Germinal center (tissue), 1 donor: ENCODE measurements around the gene STK35.

Source experiments
- DNase-seq: peaks from one replicate; pipeline ENCODE4 v3.0.0; 2012; ENCODE audit warnings: mixed read lengths, low spot score

Gene STK35

GRCh38 chr20:2135013-2135412 lies 33.4 kb downstream of the STK35 start:
- no peak for DNase-seq

- no peak for DNase-seq
Measured at GRCh38 chr20:2136275-2136674, 34.6 kb downstream of the STK35 start.

DNA sequence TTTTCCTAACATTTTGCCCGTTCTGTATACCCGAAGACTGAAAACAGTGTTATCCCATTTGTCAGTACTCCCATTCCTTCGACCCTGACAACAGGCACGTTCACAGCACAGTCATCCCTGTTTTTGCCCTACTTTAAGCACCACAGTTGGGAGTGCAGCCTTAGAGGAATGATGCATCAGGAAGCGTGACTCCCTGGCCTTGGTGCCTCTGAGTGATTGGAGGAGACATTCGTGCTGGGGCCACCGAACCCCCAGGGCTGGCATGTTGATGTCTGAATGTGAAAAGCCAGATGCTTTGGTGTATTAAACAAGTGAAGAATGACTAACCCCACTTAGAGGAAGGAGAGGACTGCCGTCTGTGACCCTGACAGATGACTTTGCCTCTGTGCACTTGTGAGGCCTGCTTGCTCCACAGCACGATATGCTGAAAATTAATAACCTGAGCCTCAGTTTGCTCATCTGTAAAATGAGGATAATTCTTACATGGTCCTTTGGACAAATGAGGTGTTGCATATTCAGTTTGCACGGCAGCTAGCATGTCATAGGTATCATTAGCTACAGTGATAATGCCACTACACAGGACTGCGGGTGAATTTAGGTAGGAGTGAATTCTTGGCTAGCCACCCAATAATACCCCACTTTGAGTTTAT lies 36.0 kb downstream of the STK35 start:
- no peak for DNase-seq

- no peak for DNase-seq
Measured at GRCh38 chr20:2138396-2138795, 36.8 kb downstream of the STK35 start.

DNA sequence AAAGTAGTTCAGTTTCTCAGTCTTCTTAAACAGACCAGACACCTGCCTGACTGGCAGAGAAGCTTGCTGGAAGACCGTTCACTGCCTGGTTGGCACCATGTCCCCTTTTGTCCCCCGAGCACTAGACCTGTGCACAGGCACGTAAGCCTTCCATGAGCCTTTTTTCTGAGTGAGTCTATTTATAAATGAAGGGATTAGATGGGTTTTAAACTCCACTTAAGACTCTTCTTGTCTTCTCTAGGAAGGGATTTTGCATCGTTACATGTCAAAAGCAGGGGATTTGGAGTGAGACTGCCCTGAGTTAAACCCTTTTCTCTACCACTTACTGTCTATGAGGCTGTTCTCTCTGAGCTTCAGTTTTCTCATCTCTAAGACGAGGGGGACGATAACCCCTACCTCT lies 37.6 kb downstream of the STK35 start:
- DNase-seq, result no peak

- DNase-seq, result no peak
Measured at GRCh38 chr20:2139736-2140135, 38.1 kb downstream of the STK35 start.

GRCh38 chr20:2140561-2140960 lies 38.9 kb downstream of the STK35 start:
- DNase-seq, result no peak

- no peak for DNase-seq
Measured at GRCh38 chr20:2141600-2142575, 40.3 kb downstream of the STK35 start.

DNA sequence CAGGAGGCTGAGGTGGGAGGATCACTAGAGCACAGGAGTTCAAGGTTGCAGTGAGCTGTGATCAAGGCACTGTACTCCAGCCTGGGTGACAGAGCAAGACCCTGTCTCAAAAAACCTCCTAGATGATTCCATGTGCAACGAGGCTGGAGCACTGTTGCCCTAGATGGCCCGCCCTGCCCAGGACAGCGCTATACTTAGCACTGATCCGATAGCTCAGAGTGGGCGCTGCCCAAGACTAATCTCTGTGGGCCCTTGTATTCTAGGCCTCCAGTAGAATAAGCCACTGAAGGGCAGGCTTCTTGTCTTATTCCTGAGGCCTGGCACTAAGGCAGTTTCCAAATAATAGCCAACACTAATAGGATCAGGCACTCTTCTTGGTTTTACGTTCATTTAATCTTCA lies 41.0 kb downstream of the STK35 start:
- no peak for DNase-seq

DNA sequence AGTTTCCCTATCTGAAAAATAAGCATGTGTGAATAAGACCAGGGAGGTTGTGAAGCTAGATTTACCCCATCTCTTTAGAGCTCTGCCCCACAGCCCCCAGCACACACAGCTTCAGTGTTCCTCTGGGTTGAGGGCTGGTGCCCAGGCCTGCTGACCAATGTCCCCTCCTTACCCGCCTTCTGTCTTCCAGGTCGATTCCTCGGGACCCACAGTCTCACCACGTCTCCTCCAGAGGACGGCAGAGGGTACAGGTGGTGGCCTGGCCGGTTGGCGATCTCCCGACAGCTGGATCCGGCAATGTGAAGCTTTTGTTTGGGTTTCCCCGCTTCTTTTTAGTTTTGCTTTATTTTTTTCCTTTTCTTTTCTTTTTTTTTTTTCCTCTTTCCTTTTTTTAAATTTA lies 42.0 kb downstream of the STK35 start:
- DNase-seq, result no peak

DNA sequence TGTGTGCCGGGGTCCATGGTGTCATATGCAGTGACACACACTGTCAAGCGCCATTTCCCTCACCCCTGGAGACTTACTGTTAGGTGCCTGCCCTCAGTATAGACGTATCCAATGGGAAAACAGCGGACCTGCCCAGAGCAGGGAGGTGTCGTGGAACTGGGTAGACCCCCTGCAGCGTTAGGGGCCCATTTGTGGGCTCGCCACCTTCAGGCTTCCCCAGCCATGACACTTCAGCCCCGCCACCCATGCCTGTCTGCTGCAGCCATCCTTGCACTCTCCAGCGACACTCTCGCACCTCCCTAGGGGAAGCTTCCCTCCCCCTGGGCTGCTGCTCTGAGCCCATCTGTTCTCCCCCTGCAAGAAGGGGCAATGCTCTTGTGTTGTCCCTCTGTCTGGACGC lies 43.2 kb downstream of the STK35 start:
- no peak for DNase-seq

GRCh38 chr20:2145376-2145775 lies 43.7 kb downstream of the STK35 start:
- DNase-seq, result no peak

GRCh38 chr20:2146080-2146867 lies 44.6 kb downstream of the STK35 start:
- no peak for DNase-seq

GRCh38 chr20:2149507-2149906 lies 47.9 kb downstream of the STK35 start:
- no peak for DNase-seq

- no peak for DNase-seq
Measured at GRCh38 chr20:2150660-2151059, 49.0 kb downstream of the STK35 start.

- DNase-seq, result no peak
Measured at GRCh38 chr20:2151858-2152281, 50.2 kb downstream of the STK35 start.

DNA sequence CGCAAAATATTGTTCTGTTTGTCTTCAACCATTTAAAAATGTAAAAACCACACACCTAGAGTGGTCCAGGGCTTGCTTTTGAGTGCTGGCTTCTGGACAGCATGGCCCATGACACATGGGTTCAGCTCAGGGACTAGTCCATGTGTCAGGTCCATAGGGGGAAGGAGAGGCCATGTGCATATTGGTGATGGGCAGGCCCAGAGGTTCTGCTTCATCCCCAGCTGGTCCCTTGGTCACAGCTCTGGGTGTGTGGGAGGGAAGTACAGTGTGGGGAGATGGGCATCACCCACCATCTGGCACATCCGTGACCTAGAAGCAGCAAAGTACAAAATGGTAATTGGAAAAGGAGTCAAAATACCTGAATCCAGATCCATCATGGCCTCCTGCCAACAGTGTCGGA lies 50.7 kb downstream of the STK35 start:
- DNase-seq, result no peak

GRCh38 chr20:2153326-2153725 lies 51.7 kb downstream of the STK35 start:
- no peak for DNase-seq

DNA sequence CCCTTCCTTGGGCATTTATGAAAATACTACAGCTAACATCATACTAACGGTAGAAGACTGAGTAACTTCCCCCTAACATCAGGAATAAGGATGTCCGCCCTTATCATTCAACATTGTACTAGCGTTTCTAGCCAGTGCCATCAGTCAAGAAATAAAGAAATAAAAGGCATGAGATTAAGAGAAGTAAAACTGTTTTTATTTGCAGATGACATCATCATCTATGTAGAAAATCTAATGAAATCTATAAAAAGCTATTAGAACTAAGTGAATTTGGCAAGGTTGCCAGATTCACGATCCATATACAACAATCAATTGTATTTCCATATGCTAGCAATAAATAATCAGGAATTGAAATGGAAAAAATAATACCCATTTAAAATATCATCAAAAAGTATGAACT lies 54.6 kb downstream of the STK35 start:
- DNase-seq, result no peak

- no peak for DNase-seq
Measured at GRCh38 chr20:2156666-2157624, 55.3 kb downstream of the STK35 start.

- DNase-seq, result no peak
Measured at GRCh38 chr20:2162125-2162822, 60.6 kb downstream of the STK35 start.
